HL-60 (cell line): ENCODE data around the gene ATP6V1E1.

Source experiments
- CTCF ChIP-seq: IDR thresholded peaks from one replicate; pipeline ENCODE4 v1.5.1; 2011; ENCODE audit warnings: low read length, control low read depth, inconsistent platforms; ENCODE audit not compliant: insufficient read depth
- GABPA ChIP-seq: IDR thresholded peaks from 2 replicates; pipeline ENCODE4 v1.6.1; 2012; ENCODE audit warnings: low read depth

GRCh38 chr22:17590586-17590985 is 38.0 kb downstream of the ATP6V1E1 start:
- TF ChIP-seq CTCF (no peak), GABPA (no peak)
